Measurements from ENCODE around the gene NOC2L. TPM values are rescaled to one million over a fixed set of nuclear protein-coding genes. Genes with fewer than 3 reads are reported as not detected.

The NOC2L gene
- total RNA-seq, 2 experiments from 2014 or later: 77.9 to 99.0 TPM

GRCh38 chr1:932776-933602, 26.1 kb downstream of the NOC2L start:
- no peaks in the 10 kb centered on the region for H3K79me2 ChIP-seq (ENCODE audit: insufficient read depth, low read depth, low read length)
- TF ChIP-seq EZH2phosphoT487 (IDR thresholded peaks at IDR 0.05; ENCODE audit: borderline replicate concordance, low read depth, low read length) (no peak), CTCF (conservative IDR thresholded peaks at IDR 0.05; ENCODE audit: low read length) (no peak)
- no peaks in the 10 kb centered on the region for H4K20me1 ChIP-seq (ENCODE audit: insufficient read depth, low read length)
- CTCF ChIA-PET (ENCODE audit: unreplicated experiment): interaction anchor here (0.6 kb wide), 1 partner anchor 89 kb away, joined by 3 read pairs; no protein-coding TSS in a partner anchor
- no peak overlapping the region for H3K27ac ChIP-seq (ENCODE audit: low read depth, low read length, poor library complexity, severe bottlenecking)
- H2AFZ ChIP-seq (ENCODE audit: low read length): no peak overlapping the region
- H3K4me3 ChIP-seq (ENCODE audit: low read depth, low read length, poor library complexity, severe bottlenecking): no peak overlapping the region
- H3K36me3 ChIP-seq (ENCODE audit: insufficient read depth, low read length): no peaks in the 10 kb centered on the region
- no TSS peak for BruUV-seq (replicated peaks)
- no peaks in the 10 kb centered on the region for H3K4me1 ChIP-seq (ENCODE audit: insufficient read depth, low read length, poor library complexity, severe bottlenecking)
- no peak for DNase-seq (ENCODE audit: low spot score)
- no peaks in the 10 kb centered on the region for H3K9me3 ChIP-seq (ENCODE audit: low read length)
- intact Hi-C loops (cut with micrococcal nuclease; ENCODE audit: unreplicated experiment): no loop called here
- no peak overlapping the region for H3K4me2 ChIP-seq (ENCODE audit: low read length)
- POLR2A ChIA-PET: no interaction called here
- H3K9me2 ChIP-seq (ENCODE audit: insufficient read depth, low read length): no peaks in the 10 kb centered on the region

DNA sequence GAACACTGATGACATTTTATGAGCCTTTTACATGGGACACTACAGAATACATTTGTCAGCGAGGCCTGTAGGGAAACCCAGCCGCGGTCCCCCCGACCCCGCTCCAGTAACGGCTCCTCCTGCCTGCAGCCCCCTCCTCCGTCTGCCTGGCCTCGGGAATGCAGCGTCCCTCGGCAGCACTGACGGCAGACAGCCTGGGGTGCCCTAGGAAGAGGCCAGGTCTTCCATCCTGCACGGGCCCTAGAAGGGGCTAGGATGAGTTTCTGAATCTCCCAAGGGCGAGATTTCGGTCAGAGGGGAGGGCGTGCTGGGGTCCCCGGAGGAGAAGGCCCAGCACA, 26.9 kb downstream of the NOC2L start:
- ChIA-PET CTCF (ENCODE audit: unreplicated experiment) (no interaction called here), POLR2A (interaction anchor here (0.6 kb wide), 1 partner anchor 977 kb away, joined by 3 read pairs; no protein-coding TSS in a partner anchor)
- Histone ChIP-seq H4K20me1 (ENCODE audit: insufficient read depth, low read length) (no peaks in the 10 kb centered on the region), H3K9me2 (ENCODE audit: insufficient read depth, low read length) (no peaks in the 10 kb centered on the region), H3K4me1 (ENCODE audit: insufficient read depth, low read length, poor library complexity, severe bottlenecking) (no peaks in the 10 kb centered on the region), H2AFZ (ENCODE audit: low read length) (no peak overlapping the region), H3K4me2 (ENCODE audit: low read length) (no peak overlapping the region), H3K79me2 (ENCODE audit: insufficient read depth, low read depth, low read length) (no peaks in the 10 kb centered on the region), H3K9me3 (ENCODE audit: low read length) (no peaks in the 10 kb centered on the region), H3K4me3 (ENCODE audit: low read depth, low read length, poor library complexity, severe bottlenecking) (no peak overlapping the region), H3K27ac (ENCODE audit: low read depth, low read length, poor library complexity, severe bottlenecking) (no peak overlapping the region), H3K36me3 (ENCODE audit: insufficient read depth, low read length) (no peaks in the 10 kb centered on the region)
- intact Hi-C loops (cut with micrococcal nuclease; ENCODE audit: unreplicated experiment): no loop called here
- BruUV-seq (replicated peaks): no TSS peak
- no peak for DNase-seq (ENCODE audit: low spot score)
- no peak for TF ChIP-seq CTCF (conservative IDR thresholded peaks at IDR 0.05; ENCODE audit: low read length)

DNA sequence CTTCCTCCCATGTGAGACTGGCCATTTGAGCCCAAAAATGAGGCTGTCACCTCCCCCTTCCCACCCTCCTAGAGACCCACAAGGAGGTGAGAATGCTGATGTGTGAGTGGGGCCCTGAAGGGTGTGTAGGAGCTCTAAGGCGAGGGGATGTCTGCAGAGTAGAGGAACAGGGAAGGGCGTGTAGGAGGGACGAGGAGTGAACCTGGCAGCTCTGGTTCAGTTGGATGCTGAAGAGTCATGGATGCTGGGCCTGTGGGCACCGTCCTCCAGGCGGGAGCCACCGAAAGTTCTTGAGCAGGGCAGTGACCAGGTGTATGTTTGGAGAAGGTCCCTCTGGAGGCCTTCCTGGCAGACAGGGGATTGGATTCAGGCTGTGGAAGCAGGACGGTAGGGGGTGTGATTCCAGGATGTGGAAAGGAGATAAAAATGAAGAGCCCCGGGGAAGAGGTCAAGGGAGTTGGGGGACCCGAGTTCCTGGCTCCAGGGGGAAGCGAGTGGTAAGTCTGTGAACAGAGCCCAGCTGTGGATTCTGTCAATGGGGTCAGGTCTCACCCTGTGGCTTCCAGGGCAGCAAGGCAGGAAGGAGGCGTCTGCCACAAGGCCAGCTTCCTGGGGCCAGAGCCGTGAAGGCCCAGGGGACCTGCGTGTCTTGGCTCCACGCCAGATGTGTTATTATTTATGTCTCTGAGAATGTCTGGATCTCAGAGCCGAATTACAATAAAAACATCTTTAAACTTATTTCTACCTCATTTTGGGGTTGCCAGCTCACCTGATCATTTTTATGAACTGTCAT, 27.5 kb downstream of the NOC2L start:
- BruUV-seq (replicated peaks): no TSS peak

More for the DNA sequence above, 27.5 kb downstream of the NOC2L start:
- Histone ChIP-seq H3K79me2 (ENCODE audit: insufficient read depth, low read depth, low read length) (no peaks in the 10 kb centered on the region), H2AFZ (ENCODE audit: low read length) (no peak overlapping the region), H4K20me1 (ENCODE audit: insufficient read depth, low read length) (no peaks in the 10 kb centered on the region), H3K9me2 (ENCODE audit: insufficient read depth, low read length) (no peaks in the 10 kb centered on the region), H3K4me3 (ENCODE audit: low read depth, low read length, poor library complexity, severe bottlenecking) (no peak overlapping the region), H3K4me2 (ENCODE audit: low read length) (no peak overlapping the region), H3K36me3 (ENCODE audit: insufficient read depth, low read length) (no peaks in the 10 kb centered on the region), H3K4me1 (ENCODE audit: insufficient read depth, low read length, poor library complexity, severe bottlenecking) (no peaks in the 10 kb centered on the region), H3K27ac (ENCODE audit: low read depth, low read length, poor library complexity, severe bottlenecking) (no peak overlapping the region), H3K9me3 (ENCODE audit: low read length) (no peaks in the 10 kb centered on the region)
- no peak for DNase-seq (ENCODE audit: low spot score)
- POLR2A ChIA-PET: interaction anchor here (0.6 kb wide), 1 partner anchor 978 kb away, joined by 3 read pairs; no protein-coding TSS in a partner anchor
- intact Hi-C loops (cut with micrococcal nuclease; ENCODE audit: unreplicated experiment): no loop called here
- CTCF ChIA-PET (ENCODE audit: unreplicated experiment): no interaction called here
- TF ChIP-seq EZH2phosphoT487 (IDR thresholded peaks at IDR 0.05; ENCODE audit: borderline replicate concordance, low read depth, low read length): no peak
- no peak for TF ChIP-seq CTCF (conservative IDR thresholded peaks at IDR 0.05; ENCODE audit: low read length)

All from OCI-LY7 (cell line).